ENCODE data around the gene RBM12. TPM values are rescaled to one million over a fixed set of nuclear protein-coding genes. Genes with fewer than 3 reads are reported as not detected.

The RBM12 gene
- total RNA-seq, 4 donors from 2014 or later = 30.5 to 44.9 (median 35.7) TPM

GRCh38 chr20:35600176-35600992 lies 64.3 kb downstream of the RBM12 start:
- Histone ChIP-seq H3K27ac (no peak overlapping the region), H3K4me3 (replicated peaks in 1 of 3) (peak overlapping the region in 1 of 3 donors; percentile 34)
- TF ChIP-seq CTCF (IDR thresholded peaks at IDR 0.05) = no peak
- no peak for TF ChIP-seq POLR2A (IDR thresholded peaks at IDR 0.05)

GRCh38 chr20:35599776-35600120 lies 65.0 kb downstream of the RBM12 start:
- no peaks in the 10 kb centered on the region for H3K27me3 ChIP-seq
- WGBS, 2 donors = 91 to 92% methylated on average over 8 to 9 of the region's 9 CpGs

More at GRCh38 chr20:35600176-35600992, 64.3 kb downstream of the RBM12 start:
- no peaks in the 10 kb centered on the region for H3K27me3 ChIP-seq
- H3K36me3 ChIP-seq = no peaks in the 10 kb centered on the region
- DNase-seq = peak in 1 of 2 donors; percentile 12
- intact Hi-C loops (cut with DNase I) = no loop called here
- WGBS, 2 donors = 29 to 34% methylated on average over 22 to 32 of the region's 34 CpGs
- no peaks in the 10 kb centered on the region for H3K9me3 ChIP-seq
- H3K4me1 ChIP-seq = peaks cover 16 to 18% of the 10 kb centered on the region in 2 donors

More at GRCh38 chr20:35599776-35600120, 65.0 kb downstream of the RBM12 start:
- no peak for TF ChIP-seq POLR2A (IDR thresholded peaks at IDR 0.05)
- no peak for TF ChIP-seq CTCF (IDR thresholded peaks at IDR 0.05)
- peaks cover 16 to 18% of the 10 kb centered on the region in 2 donors for H3K4me1 ChIP-seq
- no peak for DNase-seq
- H3K27ac ChIP-seq = no peak overlapping the region
- intact Hi-C loops (cut with DNase I) = no loop called here
- no peak overlapping the region for H3K4me3 ChIP-seq (replicated peaks in 1 of 3)
- H3K36me3 ChIP-seq = no peaks in the 10 kb centered on the region
- no peaks in the 10 kb centered on the region for H3K9me3 ChIP-seq

Small RNA genes lying within 50 kb of the gene (small RNA-seq; reads per million reads assigned to genes)
- not detected for gene RNU6-759P

Other genes starting within 250 kb of the RBM12 start
- 1 to 10 TPM in 1 of 4 donors, under 1 TPM in 1, not detected in 2; 0.13 to 2.1 TPM for gene GDF5, start 226.7 kb downstream of the RBM12 start, total RNA-seq
- gene CEP250, start 209.3 kb downstream of the RBM12 start, total RNA-seq = 100 to 1,000 TPM in 1 of 4 donors, 10 to 100 TPM in 3; 17.5 to 198 (median 34.8) TPM
- gene C20orf173, start 135.2 kb downstream of the RBM12 start, total RNA-seq = not detected
- 100 to 1,000 TPM; 194 to 419 (median 250) TPM for gene ERGIC3, start 122.8 kb downstream of the RBM12 start, total RNA-seq
- gene SPAG4, start 49.1 kb downstream of the RBM12 start, total RNA-seq = 1 to 10 TPM; 2.3 to 6.6 (median 5.5) TPM
- 100 to 1,000 TPM in 3 of 4 donors, 10 to 100 TPM in 1; 80.6 to 166 (median 131) TPM for gene CPNE1, start within 50 bp of the RBM12 start, total RNA-seq
- 10 to 100 TPM; 21.1 to 45.5 (median 36.3) TPM for gene NFS1, start 34.5 kb upstream of the RBM12 start, total RNA-seq
- gene ROMO1, start 34.5 kb upstream of the RBM12 start, total RNA-seq = 100 to 1,000 TPM in 3 of 4 donors, 10 to 100 TPM in 1; 64.7 to 402 (median 229) TPM
- gene RBM39, start 77.4 kb upstream of the RBM12 start, total RNA-seq = 100 to 1,000 TPM; 315 to 475 (median 368) TPM
- gene PHF20, start 107.1 kb upstream of the RBM12 start, total RNA-seq = 10 to 100 TPM; 28.0 to 51.7 (median 35.2) TPM